MM.1S (cell line): ENCODE results near the gene NR5A2.

Source experiments
- DNase-seq: peaks from one replicate; pipeline ENCODE4 v3.0.0-alpha.2; 2015
- H2AFZ ChIP-seq: fragments of 300-600 bp; sonication (generic); 2 replicates; pipeline ENCODE4 v1.6.0; 2016; ENCODE audit warnings: antibody characterized with exemption, low read length
- H3F3A ChIP-seq: fragments of 300-600 bp; sonication (generic); 2 replicates; pipeline ENCODE4 v1.6.1; 2016; ENCODE audit warnings: mild to moderate bottlenecking, antibody characterized with exemption, low read length, moderate library complexity, mixed read lengths; ENCODE audit not compliant: insufficient read depth
- H3K27ac ChIP-seq: fragments of 300-600 bp; sonication (generic); 2 replicates; pipeline ENCODE4 v1.5.1; 2016; ENCODE audit warnings: mild to moderate bottlenecking, low read length
- H3K27me3 ChIP-seq: fragments of 300-600 bp; sonication (generic); replicated peaks from 2 replicates; pipeline ENCODE4 v1.6.0; 2016; ENCODE audit warnings: low read length; ENCODE audit not compliant: insufficient read depth
- H3K36me3 ChIP-seq: fragments of 300-600 bp; sonication (generic); replicated peaks from 2 replicates; pipeline ENCODE4 v1.6.1; 2016; ENCODE audit warnings: mild to moderate bottlenecking, low read length, mixed read lengths; ENCODE audit not compliant: insufficient read depth
- H3K4me1 ChIP-seq: fragments of 300-600 bp; sonication (generic); 2 replicates; pipeline ENCODE4 v1.6.1; 2016; ENCODE audit warnings: low read length, mixed read lengths
- H3K4me2 ChIP-seq: fragments of 300-600 bp; sonication (generic); 2 replicates; pipeline ENCODE4 v1.6.0; 2016; ENCODE audit warnings: low read depth, low read length
- H3K4me3 ChIP-seq: fragments of 300-600 bp; sonication (generic); 2 replicates; pipeline ENCODE4 v1.5.1; 2016; ENCODE audit warnings: low read length, mixed read lengths
- H3K79me2 ChIP-seq: fragments of 300-600 bp; sonication (generic); 2 replicates; pipeline ENCODE4 v1.6.1; 2016; ENCODE audit warnings: mixed run types, low read length, mixed read lengths
- H3K9ac ChIP-seq: fragments of 300-600 bp; sonication (generic); 2 replicates; pipeline ENCODE4 v1.6.1; 2016; ENCODE audit warnings: low read length, mixed read lengths
- H3K9me2 ChIP-seq: fragments of 300-600 bp; sonication (generic); replicated peaks from 2 replicates; pipeline ENCODE4 v1.6.1; 2016; ENCODE audit warnings: mild to moderate bottlenecking, low read length, mixed read lengths; ENCODE audit not compliant: insufficient read depth
- H3K9me3 ChIP-seq: fragments of 300-600 bp; sonication (generic); replicated peaks from 2 replicates; pipeline ENCODE4 v1.6.1; 2016; ENCODE audit warnings: mild to moderate bottlenecking, low read length, mixed read lengths; ENCODE audit not compliant: insufficient read depth
- H4K20me1 ChIP-seq: fragments of 300-600 bp; sonication (generic); 2 replicates; pipeline ENCODE4 v1.6.1; 2016; ENCODE audit warnings: mild to moderate bottlenecking, low read length, moderate library complexity, mixed read lengths; ENCODE audit not compliant: insufficient read depth
- CTCF ChIP-seq: fragments of 300-600 bp; sonication (generic); IDR thresholded peaks from 2 replicates; pipeline ENCODE4 v1.5.1; 2016; ENCODE audit warnings: antibody characterized with exemption, low read length, mixed read lengths
- EZH2 ChIP-seq: fragments of 300-600 bp; sonication (generic); optimal IDR thresholded peaks from 2 replicates; pipeline ENCODE3; 2017; ENCODE audit warnings: low read depth, mild to moderate bottlenecking, antibody characterized with exemption, low read length, mixed read lengths
- EZH2phosphoT487 ChIP-seq: fragments of 300-600 bp; sonication (generic); IDR thresholded peaks from 2 replicates; pipeline ENCODE4 v1.6.1; 2018; ENCODE audit warnings: antibody characterized with exemption, low read length

Gene NR5A2

GRCh38 chr1:200213392-200213791, 185.9 kb downstream of the NR5A2 start:
- DNase-seq = no peak
- Histone ChIP-seq H4K20me1 (no peaks in the 10 kb centered on the region), H3K36me3 (no peaks in the 10 kb centered on the region), H3K9me3 (no peaks in the 10 kb centered on the region), H3K27ac (no peak overlapping the region), H3K9me2 (no peaks in the 10 kb centered on the region), H2AFZ (no peak overlapping the region), H3K4me3 (no peak overlapping the region), H3K4me1 (0 out of 2 replicates have a peak, but pooled peaks cover 4% of the 10 kb centered on the region), H3K4me2 (no peak overlapping the region), H3F3A (no peaks in the 10 kb centered on the region), H3K9ac (no peak overlapping the region), H3K79me2 (no peaks in the 10 kb centered on the region), H3K27me3 (no peaks in the 10 kb centered on the region)
- TF ChIP-seq EZH2phosphoT487 = no peak
- no peak for TF ChIP-seq EZH2

DNA sequence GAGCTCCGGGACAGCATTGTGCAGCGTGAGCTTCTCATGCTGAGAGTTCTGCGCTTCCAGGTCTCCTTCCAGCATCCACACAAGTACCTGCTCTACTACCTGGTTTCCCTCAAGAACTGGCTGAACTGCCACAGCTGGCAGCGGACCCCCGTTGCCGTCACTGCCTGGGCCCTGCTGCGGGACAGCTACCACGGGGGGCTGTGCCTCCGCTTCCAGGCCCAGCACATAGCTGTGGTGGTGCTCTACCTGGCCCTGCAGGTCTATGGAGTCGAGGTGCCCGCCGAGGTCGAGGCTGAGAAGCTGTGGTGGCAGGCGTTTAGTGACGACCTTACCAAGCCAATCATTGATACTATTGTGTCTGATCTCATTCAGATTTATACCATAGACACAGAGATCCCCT, 186.4 kb downstream of the NR5A2 start:
- Histone ChIP-seq H2AFZ (no peak overlapping the region), H3K4me3 (no peak overlapping the region), H3K9ac (no peak overlapping the region), H3K27me3 (no peaks in the 10 kb centered on the region), H3F3A (no peaks in the 10 kb centered on the region), H3K9me3 (no peaks in the 10 kb centered on the region), H3K4me2 (no peak overlapping the region), H3K36me3 (no peaks in the 10 kb centered on the region), H3K79me2 (no peaks in the 10 kb centered on the region), H4K20me1 (no peaks in the 10 kb centered on the region), H3K4me1 (0 out of 2 replicates have a peak, but pooled peaks cover 4% of the 10 kb centered on the region), H3K27ac (no peak overlapping the region), H3K9me2 (no peaks in the 10 kb centered on the region)
- no peak for DNase-seq
- TF ChIP-seq EZH2phosphoT487 (no peak), CTCF (no peak), EZH2 (no peak)

DNA sequence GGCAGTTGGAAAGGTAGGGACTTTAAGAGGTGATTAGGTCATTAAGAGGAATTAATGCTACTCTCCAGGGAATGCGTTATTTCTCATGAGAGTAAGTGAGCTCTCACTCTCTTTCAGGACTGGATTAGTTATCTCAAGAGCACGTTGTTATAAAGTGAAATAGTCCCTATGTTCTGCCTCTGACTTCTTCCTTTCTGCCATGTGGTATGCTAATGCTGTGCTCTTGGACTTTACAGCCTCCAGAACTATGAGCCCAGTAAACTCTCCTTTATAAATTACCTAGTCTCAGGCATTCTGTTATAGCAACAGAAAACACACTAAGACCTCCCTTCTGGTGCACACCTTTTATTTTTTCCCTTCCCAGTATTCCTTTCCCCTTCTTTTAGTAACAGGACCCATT, 187.8 kb downstream of the NR5A2 start:
- H3K4me1 ChIP-seq = 0 out of 2 replicates have a peak, but pooled peaks cover 4% of the 10 kb centered on the region

More for the DNA sequence above, 187.8 kb downstream of the NR5A2 start:
- no peak for DNase-seq
- no peak overlapping the region for H2AFZ ChIP-seq
- H3K9ac ChIP-seq = no peak overlapping the region
- no peaks in the 10 kb centered on the region for H3K79me2 ChIP-seq
- TF ChIP-seq EZH2phosphoT487 (no peak), EZH2 (no peak), CTCF (no peak)
- H3F3A ChIP-seq = no peaks in the 10 kb centered on the region
- no peaks in the 10 kb centered on the region for H3K9me3 ChIP-seq
- H3K27ac ChIP-seq = no peak overlapping the region
- no peaks in the 10 kb centered on the region for H3K36me3 ChIP-seq
- H3K4me2 ChIP-seq = no peak overlapping the region
- no peaks in the 10 kb centered on the region for H3K27me3 ChIP-seq
- H3K4me3 ChIP-seq = no peak overlapping the region
- H4K20me1 ChIP-seq = no peaks in the 10 kb centered on the region
- H3K9me2 ChIP-seq = no peaks in the 10 kb centered on the region
